Renal cortex interstitium (tissue), 11 donors: ENCODE results near the gene KCNAB1. TPM values are rescaled to one million over a fixed set of nuclear protein-coding genes. Genes with fewer than 3 reads are reported as not detected.

ENCODE experiments used
- DNase-seq, 11 donors: peaks; one replicate each; pipeline ENCODE4 v3.0.0-alpha.2; 2013; ENCODE audit warnings: low read depth in 9 of 11, low spot score in 4 of 11; ENCODE audit errors: extremely low read depth in 1 of 11
- polyA plus RNA-seq, 3 donors: library from polyadenylated mRNA; unstranded; fragments of 120-200 nt; gene quantifications; one replicate each; pipeline ENCODE4 v1.2.1, GENCODE V29; 2013; ENCODE audit not compliant: insufficient read length in 3 of 3

The KCNAB1 gene
- polyA plus RNA-seq, 3 donors, result 3.3 to 4.3 (median 3.5) TPM

- no peak for DNase-seq
These were observed 177.2 kb downstream of the KCNAB1 start for GRCh38 chr3:156297582-156297981.

- no peak for DNase-seq
These were observed 177.6 kb downstream of the KCNAB1 start for GRCh38 chr3:156298014-156298413.

GRCh38 chr3:156298938-156299337, 178.6 kb downstream of the KCNAB1 start:
- no peak for DNase-seq

GRCh38 chr3:156299569-156299968, 179.2 kb downstream of the KCNAB1 start:
- no peak for DNase-seq

- DNase-seq, result no peak
These were observed 180.0 kb downstream of the KCNAB1 start for GRCh38 chr3:156300371-156300770.

GRCh38 chr3:156300929-156301840, 180.8 kb downstream of the KCNAB1 start:
- DNase-seq, result no peak

- no peak for DNase-seq
These were observed 182.8 kb downstream of the KCNAB1 start for GRCh38 chr3:156303001-156303707.

- DNase-seq, result no peak
These were observed 184.0 kb downstream of the KCNAB1 start for GRCh38 chr3:156304406-156304805.

GRCh38 chr3:156305672-156306071, 185.3 kb downstream of the KCNAB1 start:
- no peak for DNase-seq

GRCh38 chr3:156307704-156308103, 187.3 kb downstream of the KCNAB1 start:
- no peak for DNase-seq

- no peak for DNase-seq
These were observed 191.1 kb downstream of the KCNAB1 start for GRCh38 chr3:156311431-156311830.

- no peak for DNase-seq
These were observed 191.6 kb downstream of the KCNAB1 start for GRCh38 chr3:156311930-156312329.

GRCh38 chr3:156316076-156316475, 195.7 kb downstream of the KCNAB1 start:
- DNase-seq, result no peak

- no peak for DNase-seq
These were observed 197.2 kb downstream of the KCNAB1 start for GRCh38 chr3:156317462-156318074.

GRCh38 chr3:156321945-156322344, 201.6 kb downstream of the KCNAB1 start:
- DNase-seq, result no peak

- no peak for DNase-seq
These were observed 203.1 kb downstream of the KCNAB1 start for GRCh38 chr3:156323466-156323865.

GRCh38 chr3:156330415-156330814, 210.0 kb downstream of the KCNAB1 start:
- no peak for DNase-seq

- DNase-seq, result no peak
These were observed 211.9 kb downstream of the KCNAB1 start for GRCh38 chr3:156332304-156332703.

- DNase-seq, result no peak
These were observed 214.6 kb downstream of the KCNAB1 start for GRCh38 chr3:156334841-156335545.
